GM12874 (cell line): ENCODE measurements around the gene AUNIP.

Source experiments
- TF ChIP-seq, protein P1 (sequence below): IDR thresholded peaks from 2 replicates; pipeline ENCODE4 v1.5.1; 2011; ENCODE audit warnings: low read depth, mild to moderate bottlenecking, control low read depth, low read length, moderate library complexity; ENCODE audit not compliant: insufficient read depth

Gene AUNIP

DNA sequence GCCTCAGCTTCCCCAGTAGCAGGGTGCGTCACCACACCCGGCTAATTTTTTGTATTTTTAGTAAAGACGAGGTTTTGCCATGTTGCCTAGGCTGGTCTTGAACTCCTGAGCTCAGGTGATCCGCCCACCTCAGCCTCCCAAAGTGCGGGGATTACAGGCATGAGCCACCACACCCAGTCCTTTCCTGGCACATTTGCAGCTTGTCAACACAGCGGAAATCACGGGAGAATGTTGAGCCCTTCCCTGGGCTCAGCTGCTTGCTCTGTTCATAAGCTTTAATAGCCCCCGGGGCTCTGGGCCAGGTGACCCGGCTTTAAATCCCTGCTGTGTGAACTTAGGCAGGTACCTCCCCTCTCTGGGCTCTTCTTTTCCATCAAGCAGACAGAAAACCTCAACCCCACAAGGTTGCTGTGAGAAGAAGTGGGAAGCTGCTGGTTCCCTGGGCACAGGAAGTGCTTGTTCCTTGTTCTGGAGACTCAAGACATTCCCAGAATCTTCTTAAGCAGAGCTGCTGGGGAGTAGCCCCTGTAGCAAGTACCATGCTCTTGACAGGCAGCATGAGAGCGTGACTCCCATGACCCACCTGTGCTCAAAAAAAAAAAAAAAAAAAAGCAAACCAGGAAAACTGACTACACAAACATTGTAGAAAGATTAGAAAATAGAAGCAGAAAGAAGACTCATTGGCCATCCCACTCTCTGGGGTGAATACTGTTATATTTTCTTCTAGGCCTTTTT is 73.8 kb downstream of the AUNIP start:
- TF ChIP-seq, protein P1, sequence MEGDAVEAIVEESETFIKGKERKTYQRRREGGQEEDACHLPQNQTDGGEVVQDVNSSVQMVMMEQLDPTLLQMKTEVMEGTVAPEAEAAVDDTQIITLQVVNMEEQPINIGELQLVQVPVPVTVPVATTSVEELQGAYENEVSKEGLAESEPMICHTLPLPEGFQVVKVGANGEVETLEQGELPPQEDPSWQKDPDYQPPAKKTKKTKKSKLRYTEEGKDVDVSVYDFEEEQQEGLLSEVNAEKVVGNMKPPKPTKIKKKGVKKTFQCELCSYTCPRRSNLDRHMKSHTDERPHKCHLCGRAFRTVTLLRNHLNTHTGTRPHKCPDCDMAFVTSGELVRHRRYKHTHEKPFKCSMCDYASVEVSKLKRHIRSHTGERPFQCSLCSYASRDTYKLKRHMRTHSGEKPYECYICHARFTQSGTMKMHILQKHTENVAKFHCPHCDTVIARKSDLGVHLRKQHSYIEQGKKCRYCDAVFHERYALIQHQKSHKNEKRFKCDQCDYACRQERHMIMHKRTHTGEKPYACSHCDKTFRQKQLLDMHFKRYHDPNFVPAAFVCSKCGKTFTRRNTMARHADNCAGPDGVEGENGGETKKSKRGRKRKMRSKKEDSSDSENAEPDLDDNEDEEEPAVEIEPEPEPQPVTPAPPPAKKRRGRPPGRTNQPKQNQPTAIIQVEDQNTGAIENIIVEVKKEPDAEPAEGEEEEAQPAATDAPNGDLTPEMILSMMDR, result no peak

DNA sequence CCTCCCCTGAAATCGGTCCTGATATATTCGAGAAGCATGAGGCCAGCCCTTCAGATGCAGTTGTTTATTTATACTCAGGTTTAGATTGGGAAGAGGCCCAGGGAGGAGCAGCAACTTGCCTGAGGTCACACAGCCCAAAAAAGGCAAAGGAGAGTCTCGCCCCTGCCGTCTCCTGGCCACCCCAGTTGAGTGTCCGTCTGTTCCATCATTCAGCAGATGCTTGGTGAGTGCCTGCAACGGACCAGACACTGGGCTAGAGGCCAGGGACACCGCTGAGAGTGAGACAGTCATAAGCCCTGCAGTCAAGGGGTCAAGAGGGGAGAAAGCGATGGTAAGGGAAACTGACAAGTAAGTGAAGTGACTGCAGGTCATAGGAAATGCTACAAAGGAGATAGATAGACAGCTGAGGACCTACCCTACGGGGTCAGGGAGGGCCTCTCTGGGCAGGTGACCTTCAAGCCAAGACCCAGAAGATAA is 74.6 kb downstream of the AUNIP start:
- TF ChIP-seq, protein P1, result no peak
